GM12801 (cell line): ENCODE measurements around the gene PLXDC2.

Experiments used
- TF ChIP-seq, protein P1 (sequence below): IDR thresholded peaks from one replicate; pipeline ENCODE4 v1.5.1; 2011; ENCODE audit warnings: control low read depth; ENCODE audit not compliant: insufficient read length; ENCODE audit errors: extremely low read depth

Gene PLXDC2

DNA sequence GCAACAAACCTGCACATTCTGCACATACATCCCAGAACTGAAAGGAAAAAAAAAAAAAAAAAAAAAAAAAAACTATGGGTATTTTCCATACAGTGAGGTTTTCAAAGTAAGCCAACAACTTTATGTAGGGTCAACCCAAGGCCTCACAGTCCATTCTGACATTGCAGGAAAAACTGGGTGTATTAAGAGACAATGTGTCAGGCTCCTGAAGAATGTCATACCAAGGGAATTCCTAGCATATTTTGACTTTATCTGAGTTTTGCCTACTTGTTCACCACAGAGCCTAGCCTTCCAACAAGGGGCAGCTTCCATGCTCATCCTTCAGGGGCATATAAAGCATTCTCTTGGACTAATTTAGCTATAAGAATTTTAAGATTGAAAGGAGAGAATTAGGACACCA, 368.9 kb downstream of the PLXDC2 start:
- TF ChIP-seq, protein P1, sequence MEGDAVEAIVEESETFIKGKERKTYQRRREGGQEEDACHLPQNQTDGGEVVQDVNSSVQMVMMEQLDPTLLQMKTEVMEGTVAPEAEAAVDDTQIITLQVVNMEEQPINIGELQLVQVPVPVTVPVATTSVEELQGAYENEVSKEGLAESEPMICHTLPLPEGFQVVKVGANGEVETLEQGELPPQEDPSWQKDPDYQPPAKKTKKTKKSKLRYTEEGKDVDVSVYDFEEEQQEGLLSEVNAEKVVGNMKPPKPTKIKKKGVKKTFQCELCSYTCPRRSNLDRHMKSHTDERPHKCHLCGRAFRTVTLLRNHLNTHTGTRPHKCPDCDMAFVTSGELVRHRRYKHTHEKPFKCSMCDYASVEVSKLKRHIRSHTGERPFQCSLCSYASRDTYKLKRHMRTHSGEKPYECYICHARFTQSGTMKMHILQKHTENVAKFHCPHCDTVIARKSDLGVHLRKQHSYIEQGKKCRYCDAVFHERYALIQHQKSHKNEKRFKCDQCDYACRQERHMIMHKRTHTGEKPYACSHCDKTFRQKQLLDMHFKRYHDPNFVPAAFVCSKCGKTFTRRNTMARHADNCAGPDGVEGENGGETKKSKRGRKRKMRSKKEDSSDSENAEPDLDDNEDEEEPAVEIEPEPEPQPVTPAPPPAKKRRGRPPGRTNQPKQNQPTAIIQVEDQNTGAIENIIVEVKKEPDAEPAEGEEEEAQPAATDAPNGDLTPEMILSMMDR, result no peak

DNA sequence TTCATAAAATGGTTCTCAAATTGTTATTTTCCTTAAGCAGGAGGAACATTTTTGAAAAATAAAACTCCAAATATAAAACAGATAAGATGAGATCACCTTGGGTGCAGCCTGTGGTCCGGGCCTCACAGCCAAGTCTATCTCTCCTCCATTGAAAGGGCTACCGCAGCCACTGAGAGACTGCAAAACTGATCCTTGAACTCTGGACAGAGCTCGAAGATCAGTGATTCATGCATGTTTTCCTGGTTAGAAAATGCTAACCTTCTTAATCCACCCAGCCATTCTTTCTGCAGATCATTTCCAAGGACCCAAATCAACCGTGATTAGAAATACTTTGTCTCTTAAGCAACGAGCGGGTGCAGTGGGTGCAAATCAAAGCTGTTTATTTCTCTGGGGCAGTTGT, 378.8 kb downstream of the PLXDC2 start:
- TF ChIP-seq, protein P1, result no peak

DNA sequence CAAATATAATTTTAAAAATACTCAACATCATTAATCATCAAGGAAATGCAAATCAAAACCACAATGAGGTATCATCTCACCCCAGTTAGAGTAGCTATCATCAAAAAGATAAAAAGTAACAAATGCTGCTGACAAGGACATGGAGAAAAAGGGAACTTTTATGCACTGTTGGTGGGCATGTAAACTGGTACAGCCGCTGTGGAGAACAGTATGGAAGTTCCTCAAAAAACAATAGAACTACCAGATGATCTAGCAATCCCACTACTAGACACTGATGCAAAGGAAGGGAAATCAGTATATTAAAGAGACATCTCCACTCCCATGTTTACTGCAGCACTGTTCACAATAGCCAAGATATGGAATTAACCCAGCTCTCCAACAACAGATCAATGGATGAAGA, 384.5 kb downstream of the PLXDC2 start:
- TF ChIP-seq, protein P1, result no peak

DNA sequence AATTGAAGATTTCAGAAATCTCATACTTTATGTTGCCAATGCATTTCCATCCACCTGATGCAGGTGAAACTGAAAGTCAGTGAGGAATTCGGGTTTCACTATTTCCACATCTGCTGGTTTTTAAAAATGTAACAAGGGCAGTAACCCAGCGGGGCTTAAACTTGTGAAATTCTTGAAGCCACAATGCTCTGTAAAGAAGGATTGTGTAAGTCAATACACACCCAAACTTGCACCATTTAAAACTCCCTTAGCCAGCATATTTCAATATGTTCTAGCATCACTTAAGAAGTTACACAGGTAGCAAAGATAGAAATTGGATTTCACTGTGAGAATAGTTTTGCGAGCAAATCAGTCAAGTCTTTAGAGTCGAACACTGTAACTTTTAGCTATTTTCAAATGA, 386.1 kb downstream of the PLXDC2 start:
- TF ChIP-seq, protein P1, result no peak

DNA sequence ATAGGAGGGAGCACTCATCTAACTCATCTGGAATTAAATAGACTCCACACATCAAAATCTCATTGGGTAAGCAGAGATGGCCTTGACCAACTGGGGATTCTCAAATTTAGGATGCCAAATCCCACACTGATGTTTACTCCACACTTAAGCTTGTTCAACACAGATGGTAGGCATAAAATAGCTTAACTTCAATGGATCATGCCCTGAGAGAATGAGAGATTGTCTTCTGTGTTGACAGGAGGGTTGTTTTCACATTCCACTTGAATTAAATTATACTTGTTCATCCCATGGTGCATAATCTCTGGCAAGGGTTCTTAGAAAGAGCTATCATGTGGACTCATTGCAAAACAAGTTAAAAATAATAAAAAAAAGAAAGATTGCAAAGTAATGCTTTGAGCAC, 391.4 kb downstream of the PLXDC2 start:
- TF ChIP-seq, protein P1, result no peak

DNA sequence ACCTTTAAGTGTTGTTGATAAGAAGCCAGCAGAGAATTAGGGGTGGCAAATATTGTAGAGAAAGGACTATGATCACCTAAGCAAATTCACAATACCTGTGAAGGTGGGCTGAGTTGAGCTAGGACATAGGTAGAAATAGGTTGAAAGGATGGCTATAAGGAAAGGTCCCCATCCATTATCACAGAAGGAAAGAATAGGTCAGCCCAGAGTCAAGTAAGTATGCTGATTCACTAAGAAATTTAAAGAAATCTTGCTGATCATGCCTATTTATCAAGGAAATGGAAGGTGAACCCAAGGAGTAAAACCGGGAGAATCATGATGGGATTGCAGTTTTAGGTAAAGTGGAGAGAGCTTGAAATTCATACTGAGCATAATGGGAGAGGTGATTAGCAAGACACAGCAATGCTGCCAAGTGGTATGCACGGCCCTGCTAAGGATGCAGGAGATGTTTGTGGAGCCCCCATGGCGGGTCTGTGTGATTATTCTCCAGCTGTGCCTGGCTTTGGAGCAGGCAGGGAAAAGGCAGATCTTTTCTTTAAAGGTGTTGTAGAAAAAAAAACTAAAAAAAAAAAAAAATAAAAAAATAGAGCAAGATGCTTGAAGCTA, 399.4 kb downstream of the PLXDC2 start:
- TF ChIP-seq, protein P1, result no peak

DNA sequence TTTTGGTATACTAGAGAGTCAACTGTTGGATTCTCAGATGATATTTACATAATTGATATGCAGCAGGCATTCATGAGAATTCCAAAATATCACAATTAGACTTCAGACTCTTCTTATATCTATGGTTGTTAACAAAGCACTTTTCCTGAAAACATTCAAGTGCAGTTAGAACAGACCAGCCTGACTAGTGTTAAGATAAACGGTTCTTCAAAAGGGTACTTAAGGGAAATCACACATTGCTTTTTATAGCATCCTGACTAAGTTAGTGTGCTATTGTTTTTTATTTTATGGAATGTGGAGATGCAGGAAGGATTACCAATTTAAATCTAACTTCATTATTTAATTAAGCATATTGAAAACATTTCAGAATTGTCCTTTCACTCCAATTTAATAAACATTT, 405.1 kb downstream of the PLXDC2 start:
- TF ChIP-seq, protein P1, result no peak
